Muscle layer of duodenum (tissue), 2 donors: Measurements from ENCODE around the gene NCAPD2.

Experiments used
- H3K27ac ChIP-seq: one replicate; pipeline ENCODE4 v1.7.0; 2013; ENCODE audit warnings: mild to moderate bottlenecking, low read length
- H3K27me3 ChIP-seq: one replicate; pipeline ENCODE4 v1.7.0; 2013; ENCODE audit warnings: low read depth, mild to moderate bottlenecking, control low read depth, low read length
- H3K36me3 ChIP-seq, 2 donors: one replicate each; pipeline ENCODE4 v1.7.0; 2013; ENCODE audit warnings: low read length in 2 of 2, control low read depth in 1 of 2, mild to moderate bottlenecking in 1 of 2; ENCODE audit not compliant: insufficient read depth in 2 of 2, control insufficient read depth in 1 of 2
- H3K4me1 ChIP-seq, 2 donors: one replicate each; pipeline ENCODE4 v1.7.0; 2013; ENCODE audit warnings: low read length in 2 of 2, mild to moderate bottlenecking in 2 of 2, control low read depth in 1 of 2, moderate library complexity in 1 of 2; ENCODE audit not compliant: insufficient read depth in 2 of 2, control insufficient read depth in 1 of 2
- H3K4me3 ChIP-seq, 2 donors: one replicate each; pipeline ENCODE4 v1.7.0; 2013; ENCODE audit warnings: low read length in 2 of 2, low read depth in 1 of 2, mild to moderate bottlenecking in 1 of 2
- H3K9me3 ChIP-seq, 2 donors: one replicate each; pipeline ENCODE4 v1.7.0; 2013; ENCODE audit warnings: low read length in 2 of 2, control low read depth in 1 of 2, mild to moderate bottlenecking in 1 of 2; ENCODE audit not compliant: control insufficient read depth in 1 of 2
- donor health status: healthy.

NCAPD2 gene, protein sequence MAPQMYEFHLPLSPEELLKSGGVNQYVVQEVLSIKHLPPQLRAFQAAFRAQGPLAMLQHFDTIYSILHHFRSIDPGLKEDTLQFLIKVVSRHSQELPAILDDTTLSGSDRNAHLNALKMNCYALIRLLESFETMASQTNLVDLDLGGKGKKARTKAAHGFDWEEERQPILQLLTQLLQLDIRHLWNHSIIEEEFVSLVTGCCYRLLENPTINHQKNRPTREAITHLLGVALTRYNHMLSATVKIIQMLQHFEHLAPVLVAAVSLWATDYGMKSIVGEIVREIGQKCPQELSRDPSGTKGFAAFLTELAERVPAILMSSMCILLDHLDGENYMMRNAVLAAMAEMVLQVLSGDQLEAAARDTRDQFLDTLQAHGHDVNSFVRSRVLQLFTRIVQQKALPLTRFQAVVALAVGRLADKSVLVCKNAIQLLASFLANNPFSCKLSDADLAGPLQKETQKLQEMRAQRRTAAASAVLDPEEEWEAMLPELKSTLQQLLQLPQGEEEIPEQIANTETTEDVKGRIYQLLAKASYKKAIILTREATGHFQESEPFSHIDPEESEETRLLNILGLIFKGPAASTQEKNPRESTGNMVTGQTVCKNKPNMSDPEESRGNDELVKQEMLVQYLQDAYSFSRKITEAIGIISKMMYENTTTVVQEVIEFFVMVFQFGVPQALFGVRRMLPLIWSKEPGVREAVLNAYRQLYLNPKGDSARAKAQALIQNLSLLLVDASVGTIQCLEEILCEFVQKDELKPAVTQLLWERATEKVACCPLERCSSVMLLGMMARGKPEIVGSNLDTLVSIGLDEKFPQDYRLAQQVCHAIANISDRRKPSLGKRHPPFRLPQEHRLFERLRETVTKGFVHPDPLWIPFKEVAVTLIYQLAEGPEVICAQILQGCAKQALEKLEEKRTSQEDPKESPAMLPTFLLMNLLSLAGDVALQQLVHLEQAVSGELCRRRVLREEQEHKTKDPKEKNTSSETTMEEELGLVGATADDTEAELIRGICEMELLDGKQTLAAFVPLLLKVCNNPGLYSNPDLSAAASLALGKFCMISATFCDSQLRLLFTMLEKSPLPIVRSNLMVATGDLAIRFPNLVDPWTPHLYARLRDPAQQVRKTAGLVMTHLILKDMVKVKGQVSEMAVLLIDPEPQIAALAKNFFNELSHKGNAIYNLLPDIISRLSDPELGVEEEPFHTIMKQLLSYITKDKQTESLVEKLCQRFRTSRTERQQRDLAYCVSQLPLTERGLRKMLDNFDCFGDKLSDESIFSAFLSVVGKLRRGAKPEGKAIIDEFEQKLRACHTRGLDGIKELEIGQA (N-terminal part only)

GRCh38 chr12:6493497-6494257 lies at the start of gene NCAPD2:
Gene NCAPD2 (plus strand): TSS chr12:6494102. CDS start chr12:6495099, 997 bp downstream.
- no peaks in the 10 kb centered on the region for H3K9me3 ChIP-seq
- peak within 1 kb of the TSS; percentile 100 for H3K27ac ChIP-seq
- H3K4me3 ChIP-seq = peak within 1 kb of the TSS; percentile 86 to 100
- peaks cover 8 to 15% of the 10 kb centered on the region in 2 donors for H3K36me3 ChIP-seq
- peaks cover 16 to 22% of the 10 kb centered on the region in 2 donors for H3K4me1 ChIP-seq
- no peaks in the 10 kb centered on the region for H3K27me3 ChIP-seq

GRCh38 chr12:6444704-6445688 lies 48.9 kb upstream of the NCAPD2 start, which contains the start of gene CD27:
Gene CD27 (plus strand): TSS chr12:6444955. CDS start chr12:6445096, 141 bp downstream.
- Histone ChIP-seq H3K4me3 (no peak within 1 kb of the TSS), H3K27ac (peak within 1 kb of the TSS; percentile 41), H3K36me3 (peaks cover 0 to 49% of the 10 kb centered on the region in 2 donors)

GRCh38 chr12:6450091-6450868 lies 43.6 kb upstream of the NCAPD2 start:
- H3K4me1 ChIP-seq = peaks cover 14 to 31% of the 10 kb centered on the region in 2 donors
- peak overlapping the region; percentile 97 for H3K27ac ChIP-seq
- peaks cover 17 to 26% of the 10 kb centered on the region in 2 donors for H3K36me3 ChIP-seq
- no peaks in the 10 kb centered on the region for H3K9me3 ChIP-seq
- no peaks in the 10 kb centered on the region for H3K27me3 ChIP-seq
- H3K4me3 ChIP-seq = peak overlapping the region; percentile 77 to 97

More at GRCh38 chr12:6444704-6445688, 48.9 kb upstream of the NCAPD2 start, which contains the start of gene CD27:
- Histone ChIP-seq H3K4me1 (peaks cover 0 to 6% of the 10 kb centered on the region in 2 donors), H3K27me3 (no peaks in the 10 kb centered on the region), H3K9me3 (no peaks in the 10 kb centered on the region)

DNA sequence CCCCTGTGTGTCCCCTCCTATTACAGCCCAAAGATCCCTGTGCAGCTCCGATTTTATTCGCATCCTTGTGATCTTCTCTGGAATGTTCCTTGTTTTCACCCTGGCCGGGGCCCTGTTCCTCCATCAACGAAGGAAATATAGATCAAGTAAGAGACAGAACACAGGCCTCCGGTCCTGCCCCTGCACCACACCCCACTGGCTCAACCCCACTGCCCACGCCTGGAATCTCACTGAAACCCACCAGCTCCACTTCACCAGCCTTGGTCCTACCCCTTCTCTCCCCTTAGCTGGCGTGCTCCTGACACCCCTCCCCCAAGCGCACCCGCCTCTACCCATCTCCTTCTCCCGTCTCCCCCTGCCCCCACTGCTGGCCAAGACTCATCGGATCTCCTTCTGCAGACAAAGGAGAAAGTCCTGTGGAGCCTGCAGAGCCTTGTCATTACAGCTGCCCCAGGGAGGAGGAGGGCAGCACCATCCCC lies 43.0 kb upstream of the NCAPD2 start:
- peak overlapping the region; percentile 97 for H3K27ac ChIP-seq
- no peaks in the 10 kb centered on the region for H3K9me3 ChIP-seq
- H3K27me3 ChIP-seq = no peaks in the 10 kb centered on the region
- H3K4me3 ChIP-seq = peak overlapping the region; percentile 77 to 97
- peaks cover 19 to 21% of the 10 kb centered on the region in 2 donors for H3K36me3 ChIP-seq
- H3K4me1 ChIP-seq = peaks cover 14 to 31% of the 10 kb centered on the region in 2 donors

DNA sequence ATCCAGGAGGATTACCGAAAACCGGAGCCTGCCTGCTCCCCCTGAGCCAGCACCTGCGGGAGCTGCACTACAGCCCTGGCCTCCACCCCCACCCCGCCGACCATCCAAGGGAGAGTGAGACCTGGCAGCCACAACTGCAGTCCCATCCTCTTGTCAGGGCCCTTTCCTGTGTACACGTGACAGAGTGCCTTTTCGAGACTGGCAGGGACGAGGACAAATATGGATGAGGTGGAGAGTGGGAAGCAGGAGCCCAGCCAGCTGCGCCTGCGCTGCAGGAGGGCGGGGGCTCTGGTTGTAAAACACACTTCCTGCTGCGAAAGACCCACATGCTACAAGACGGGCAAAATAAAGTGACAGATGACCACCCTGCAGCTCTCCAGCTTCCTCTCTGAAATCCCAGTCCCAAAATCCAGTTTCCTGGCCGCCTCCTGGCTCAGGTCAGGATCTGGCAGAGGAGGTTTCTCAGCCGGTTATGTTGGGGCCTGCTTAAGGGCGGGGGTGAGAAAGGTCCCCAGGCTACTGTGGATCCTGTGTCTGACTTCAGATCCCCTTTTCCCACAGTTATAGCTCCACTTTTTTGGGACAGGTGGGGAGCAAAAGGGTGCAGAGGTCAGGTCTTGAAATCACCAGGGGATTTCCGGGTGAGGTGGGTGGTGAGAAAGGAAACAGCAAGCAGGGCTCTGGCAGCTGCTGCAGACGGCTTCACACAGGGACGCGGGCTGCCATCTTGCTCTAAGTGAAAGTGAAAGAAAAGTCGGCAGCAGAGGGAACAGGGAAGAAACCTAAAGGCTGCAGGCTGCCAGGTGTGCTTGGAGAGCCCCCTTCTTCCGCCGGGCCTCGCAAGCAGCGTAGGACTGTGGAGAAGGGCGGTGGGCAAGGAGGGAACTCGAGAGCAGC lies 42.3 kb upstream of the NCAPD2 start, which contains the start of gene TAPBPL:
TSS of gene TAPBPL (plus strand) at position 695 of the 897 bp plus-strand sequence. CDS start 207 bp downstream, outside the sequence.
- H3K27me3 ChIP-seq = no peaks in the 10 kb centered on the region
- peaks cover 14 to 31% of the 10 kb centered on the region in 2 donors for H3K4me1 ChIP-seq
- peak within 1 kb of the TSS; percentile 97 for H3K27ac ChIP-seq
- peak within 1 kb of the TSS; percentile 77 to 97 for H3K4me3 ChIP-seq
- no peaks in the 10 kb centered on the region for H3K9me3 ChIP-seq
- peaks cover 16 to 19% of the 10 kb centered on the region in 2 donors for H3K36me3 ChIP-seq

GRCh38 chr12:6452245-6452943 lies 41.5 kb upstream of the NCAPD2 start:
- Histone ChIP-seq H3K27ac (peak overlapping the region; percentile 97), H3K4me1 (peaks cover 14 to 31% of the 10 kb centered on the region in 2 donors), H3K36me3 (peaks cover 15 to 25% of the 10 kb centered on the region in 2 donors), H3K9me3 (no peaks in the 10 kb centered on the region), H3K4me3 (peak overlapping the region; percentile 77 to 97), H3K27me3 (no peaks in the 10 kb centered on the region)

DNA sequence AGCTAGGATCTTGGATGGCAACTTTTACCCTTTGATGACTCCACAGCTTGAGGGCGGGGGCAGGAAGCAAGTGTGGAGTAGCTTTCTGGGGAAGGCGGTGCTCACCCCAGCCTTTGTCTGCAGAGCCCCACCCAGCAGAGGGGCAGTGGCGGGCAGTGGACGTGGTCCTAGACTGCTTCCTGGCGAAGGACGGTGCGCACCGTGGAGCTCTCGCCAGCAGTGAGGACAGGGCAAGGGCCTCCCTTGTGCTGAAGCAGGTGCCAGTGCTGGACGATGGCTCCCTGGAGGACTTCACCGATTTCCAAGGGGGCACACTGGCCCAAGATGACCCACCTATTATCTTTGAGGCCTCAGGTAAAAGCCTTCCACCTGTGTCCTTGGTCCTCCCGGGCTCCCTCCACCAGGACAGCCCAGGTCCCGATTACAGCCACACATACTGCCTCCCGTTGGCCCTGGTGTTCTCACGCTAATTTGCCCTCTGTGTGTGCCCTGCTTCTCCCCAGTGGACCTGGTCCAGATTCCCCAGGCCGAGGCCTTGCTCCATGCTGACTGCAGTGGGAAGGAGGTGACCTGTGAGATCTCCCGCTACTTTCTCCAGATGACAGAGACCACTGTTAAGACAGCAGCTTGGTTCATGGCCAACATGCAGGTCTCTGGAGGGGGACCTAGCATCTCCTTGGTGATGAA lies 40.8 kb upstream of the NCAPD2 start:
- peak overlapping the region; percentile 97 for H3K27ac ChIP-seq
- H3K27me3 ChIP-seq = no peaks in the 10 kb centered on the region
- peaks cover 20 to 31% of the 10 kb centered on the region in 2 donors for H3K36me3 ChIP-seq
- peak overlapping the region; percentile 77 to 97 for H3K4me3 ChIP-seq
- peaks cover 14 to 31% of the 10 kb centered on the region in 2 donors for H3K4me1 ChIP-seq
- H3K9me3 ChIP-seq = no peaks in the 10 kb centered on the region
